Measurements from ENCODE around the gene ENTPD8. TPM values are rescaled to one million over a fixed set of nuclear protein-coding genes. Genes with fewer than 3 reads are reported as not detected.

The ENTPD8 gene
- total RNA-seq, 2 experiments from 2014 or later, result not detected

DNA sequence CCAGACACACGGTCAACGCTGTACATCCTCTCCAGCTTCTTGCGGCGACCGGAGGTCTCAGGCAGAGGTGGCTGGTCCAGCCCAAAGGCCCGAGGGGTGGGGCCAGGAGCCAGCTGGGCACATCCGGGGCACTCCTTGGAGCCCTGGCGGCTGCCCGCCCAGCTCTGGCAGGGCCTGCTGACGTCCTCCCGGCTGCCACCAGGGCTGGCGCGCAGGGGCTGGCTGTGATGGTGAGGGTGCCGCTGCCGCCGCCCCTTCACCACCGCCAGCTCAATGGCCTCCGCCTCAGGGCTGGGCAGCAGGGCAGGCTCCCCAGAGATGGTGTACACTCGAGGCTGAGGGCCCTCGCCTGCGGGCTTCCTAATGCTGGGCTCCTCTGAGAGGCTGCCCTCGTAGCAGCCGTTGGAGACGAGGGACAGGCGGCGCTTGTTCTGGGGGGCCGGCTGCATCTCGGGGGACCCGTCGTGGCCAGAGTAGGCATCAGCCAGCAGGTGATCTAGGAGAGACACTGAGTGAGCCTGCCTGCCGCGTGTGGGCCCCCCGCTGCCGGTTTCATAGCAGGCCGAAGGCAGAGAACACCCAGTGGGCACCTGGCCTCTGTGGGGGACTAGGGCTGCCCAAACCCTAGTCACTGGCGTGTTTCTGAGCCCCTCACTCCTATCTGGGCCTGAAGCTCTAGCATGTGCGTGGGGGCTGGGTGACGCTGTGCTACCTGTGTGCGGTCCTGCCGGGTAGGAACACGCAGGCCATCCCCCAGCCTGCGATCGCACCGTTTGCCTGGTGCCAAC, 16.4 kb upstream of the ENTPD8 start:
- BruUV-seq (replicated peaks), result no TSS peak
- Histone ChIP-seq H3K4me2 (ENCODE audit: low read length) (peak overlapping the region; percentile 93; the same call in 1 of the 2 replicates), H4K20me1 (ENCODE audit: insufficient read depth, low read length) (no peaks in the 10 kb centered on the region), H3K27ac (ENCODE audit: low read depth, low read length, poor library complexity, severe bottlenecking) (no peak overlapping the region), H2AFZ (ENCODE audit: low read length) (no peak overlapping the region), H3K4me1 (ENCODE audit: insufficient read depth, low read length, poor library complexity, severe bottlenecking) (peaks cover 46% of the 10 kb centered on the region), H3K9me3 (ENCODE audit: low read length) (no peaks in the 10 kb centered on the region), H3K36me3 (ENCODE audit: insufficient read depth, low read length) (peaks cover 4% of the 10 kb centered on the region; the same call in 1 of the 2 replicates), H3K9me2 (ENCODE audit: insufficient read depth, low read length) (no peaks in the 10 kb centered on the region), H3K79me2 (ENCODE audit: insufficient read depth, low read depth, low read length) (no peaks in the 10 kb centered on the region), H3K4me3 (ENCODE audit: low read depth, low read length, poor library complexity, severe bottlenecking) (peak overlapping the region; percentile 77)
- ChIA-PET POLR2A (no interaction called here), CTCF (ENCODE audit: unreplicated experiment) (no interaction called here)
- intact Hi-C loops (cut with micrococcal nuclease; ENCODE audit: unreplicated experiment), result no loop called here
- TF ChIP-seq CTCF (conservative IDR thresholded peaks at IDR 0.05; ENCODE audit: low read length), result no peak
- TF ChIP-seq EZH2phosphoT487 (IDR thresholded peaks at IDR 0.05; ENCODE audit: borderline replicate concordance, low read depth, low read length), result no peak
- no peak for DNase-seq (ENCODE audit: low spot score)

DNA sequence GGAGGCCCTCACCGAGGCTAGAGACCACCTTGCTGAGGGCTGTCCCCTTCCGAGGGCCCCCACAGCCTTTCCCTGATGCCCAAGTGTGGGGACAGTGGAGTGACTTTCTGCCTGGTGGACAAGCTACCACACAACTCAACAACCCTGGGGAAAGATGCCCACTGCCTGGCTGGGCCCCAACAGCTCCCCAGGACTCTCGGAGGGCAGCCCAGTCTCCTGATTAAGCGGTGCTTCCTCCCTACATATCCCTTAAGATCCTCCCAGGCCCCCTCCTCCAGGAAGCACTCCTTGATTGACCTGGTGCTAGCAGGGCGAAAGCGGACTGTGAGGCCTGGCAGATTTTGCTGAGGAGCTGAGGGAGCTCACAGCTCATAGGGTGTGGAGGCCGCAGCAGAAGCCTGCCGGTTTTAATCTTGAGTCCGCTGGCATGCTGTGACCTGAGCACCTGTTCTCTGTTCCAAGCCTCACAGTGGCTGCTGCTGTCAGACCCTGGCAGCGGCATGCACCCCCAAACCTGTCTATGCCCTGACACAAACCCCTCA, 15.8 kb upstream of the ENTPD8 start:
- no peak overlapping the region for H2AFZ ChIP-seq (ENCODE audit: low read length)
- peaks cover 40% of the 10 kb centered on the region for H3K4me1 ChIP-seq (ENCODE audit: insufficient read depth, low read length, poor library complexity, severe bottlenecking)
- H3K4me2 ChIP-seq (ENCODE audit: low read length), result no peak overlapping the region
- H3K36me3 ChIP-seq (ENCODE audit: insufficient read depth, low read length), result peaks cover 8% of the 10 kb centered on the region; the same call in 1 of the 2 replicates
- no peaks in the 10 kb centered on the region for H3K9me3 ChIP-seq (ENCODE audit: low read length)
- H3K4me3 ChIP-seq (ENCODE audit: low read depth, low read length, poor library complexity, severe bottlenecking), result no peak overlapping the region
- no peak overlapping the region for H3K27ac ChIP-seq (ENCODE audit: low read depth, low read length, poor library complexity, severe bottlenecking)
- no peaks in the 10 kb centered on the region for H3K79me2 ChIP-seq (ENCODE audit: insufficient read depth, low read depth, low read length)
- no peaks in the 10 kb centered on the region for H3K9me2 ChIP-seq (ENCODE audit: insufficient read depth, low read length)
- ChIA-PET CTCF (ENCODE audit: unreplicated experiment) (no interaction called here), POLR2A (no interaction called here)
- H4K20me1 ChIP-seq (ENCODE audit: insufficient read depth, low read length), result no peaks in the 10 kb centered on the region
- intact Hi-C loops (cut with micrococcal nuclease; ENCODE audit: unreplicated experiment), result no loop called here
- no peak for DNase-seq (ENCODE audit: low spot score)
- BruUV-seq (replicated peaks), result no TSS peak
- no peak for TF ChIP-seq EZH2phosphoT487 (IDR thresholded peaks at IDR 0.05; ENCODE audit: borderline replicate concordance, low read depth, low read length)
- no peak for TF ChIP-seq CTCF (conservative IDR thresholded peaks at IDR 0.05; ENCODE audit: low read length)
